GM11168 (cell line): ENCODE data around the gene TLE5.

Source experiments
- in situ Hi-C: fragments of 300-500 bp; cut with MboI; formaldehyde crosslinking; loops from one replicate; pipeline ENCODE4 v1.12.0; 2022; ENCODE audit warnings: low sequenced_read_pairs; ENCODE audit not compliant: unreplicated experiment

Gene TLE5

DNA sequence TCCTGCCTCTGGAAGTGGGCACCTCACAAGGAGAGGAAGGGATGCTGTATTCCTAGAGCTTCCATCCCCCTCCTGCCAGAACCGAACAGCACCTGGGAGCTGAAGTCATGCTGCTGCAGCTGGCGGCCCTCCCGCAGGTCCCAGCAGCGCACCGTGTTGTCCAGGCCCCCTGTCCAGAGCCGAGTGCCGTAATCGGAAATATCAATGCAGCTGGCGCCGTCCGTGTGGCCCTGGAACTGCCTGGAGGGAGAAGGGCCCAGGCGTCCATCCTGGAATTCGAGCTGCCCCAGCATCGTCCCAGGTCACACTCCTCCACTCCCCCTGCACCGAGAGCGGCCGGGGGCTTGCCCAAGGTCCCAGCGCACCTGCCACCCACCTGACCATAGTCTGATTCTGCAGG is 57.0 kb downstream of the TLE5 start:
- in situ Hi-C loops: no loop called here

DNA sequence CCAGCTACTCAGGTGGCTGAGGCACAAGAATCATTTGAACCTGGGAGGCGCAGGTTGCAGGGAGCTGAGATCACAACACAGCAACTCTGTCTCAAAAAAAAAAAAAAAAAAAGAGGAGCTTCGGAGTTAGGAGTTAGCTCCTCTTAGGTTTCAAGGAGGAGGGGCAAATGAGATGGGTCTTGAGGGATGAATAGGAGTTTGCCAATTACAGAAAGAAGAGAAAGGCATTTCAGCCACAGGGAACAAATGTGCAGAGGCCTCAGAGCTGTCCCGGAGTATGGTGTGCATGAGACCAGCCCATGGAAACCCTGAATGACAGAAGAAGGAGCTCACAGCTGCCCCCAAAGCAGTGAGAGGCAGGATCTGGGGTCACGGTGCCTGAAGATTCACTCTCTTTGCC is 57.8 kb downstream of the TLE5 start:
- in situ Hi-C loops: no loop called here

DNA sequence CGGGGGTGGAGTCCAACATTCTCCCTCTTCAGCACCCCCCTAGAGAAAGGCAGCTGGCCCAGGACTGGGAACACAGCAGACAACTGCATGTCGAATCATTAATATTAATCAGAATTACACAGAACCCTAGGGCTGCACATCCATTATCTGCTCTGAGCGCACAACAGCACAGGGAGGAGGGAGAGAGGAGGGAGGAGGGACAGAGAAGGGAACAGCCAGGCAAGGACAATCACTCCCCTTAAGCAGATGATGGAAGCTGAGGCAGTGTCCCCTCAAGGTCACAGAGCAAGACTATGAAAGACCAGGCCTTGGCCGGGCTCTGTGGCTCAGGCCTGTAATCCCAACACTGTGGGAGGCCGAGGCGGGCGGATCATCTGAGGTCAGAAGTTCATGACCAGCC is 59.2 kb downstream of the TLE5 start:
- in situ Hi-C loops: no loop called here
